Measurements from ENCODE around the gene LSAMP. TPM values are rescaled to one million over a fixed set of nuclear protein-coding genes. Genes with fewer than 3 reads are reported as not detected.

Gene LSAMP
- total RNA-seq, 1 donor: 1.3 TPM

DNA sequence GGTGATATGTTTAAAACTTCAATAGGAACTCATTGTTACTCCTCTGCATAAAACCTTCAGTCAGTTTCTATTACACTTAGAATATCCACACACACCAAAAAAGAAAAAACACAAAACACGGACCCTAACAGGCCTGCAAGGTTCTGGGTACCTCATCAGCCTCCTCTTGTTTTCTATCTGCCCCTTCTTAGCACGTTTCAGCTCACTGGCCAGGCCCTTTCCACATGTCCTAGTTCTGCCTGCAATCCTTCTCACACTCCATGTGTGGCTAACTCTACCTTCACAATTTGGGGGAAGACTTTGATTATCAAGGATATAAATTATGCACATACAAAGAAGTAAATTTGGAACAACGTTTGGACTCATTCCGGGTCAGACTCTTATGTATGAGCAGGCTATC, 376.3 kb downstream of the LSAMP start:
- TF ChIP-seq, protein P1, sequence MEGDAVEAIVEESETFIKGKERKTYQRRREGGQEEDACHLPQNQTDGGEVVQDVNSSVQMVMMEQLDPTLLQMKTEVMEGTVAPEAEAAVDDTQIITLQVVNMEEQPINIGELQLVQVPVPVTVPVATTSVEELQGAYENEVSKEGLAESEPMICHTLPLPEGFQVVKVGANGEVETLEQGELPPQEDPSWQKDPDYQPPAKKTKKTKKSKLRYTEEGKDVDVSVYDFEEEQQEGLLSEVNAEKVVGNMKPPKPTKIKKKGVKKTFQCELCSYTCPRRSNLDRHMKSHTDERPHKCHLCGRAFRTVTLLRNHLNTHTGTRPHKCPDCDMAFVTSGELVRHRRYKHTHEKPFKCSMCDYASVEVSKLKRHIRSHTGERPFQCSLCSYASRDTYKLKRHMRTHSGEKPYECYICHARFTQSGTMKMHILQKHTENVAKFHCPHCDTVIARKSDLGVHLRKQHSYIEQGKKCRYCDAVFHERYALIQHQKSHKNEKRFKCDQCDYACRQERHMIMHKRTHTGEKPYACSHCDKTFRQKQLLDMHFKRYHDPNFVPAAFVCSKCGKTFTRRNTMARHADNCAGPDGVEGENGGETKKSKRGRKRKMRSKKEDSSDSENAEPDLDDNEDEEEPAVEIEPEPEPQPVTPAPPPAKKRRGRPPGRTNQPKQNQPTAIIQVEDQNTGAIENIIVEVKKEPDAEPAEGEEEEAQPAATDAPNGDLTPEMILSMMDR (IDR thresholded peaks at IDR 0.05; ENCODE audit: insufficient read depth, low read depth, low read length): no peak
- no peak for DNase-seq (ENCODE audit: low read depth)
- H3K4me3 ChIP-seq (ENCODE audit: low read depth, low read length): no peak overlapping the region

DNA sequence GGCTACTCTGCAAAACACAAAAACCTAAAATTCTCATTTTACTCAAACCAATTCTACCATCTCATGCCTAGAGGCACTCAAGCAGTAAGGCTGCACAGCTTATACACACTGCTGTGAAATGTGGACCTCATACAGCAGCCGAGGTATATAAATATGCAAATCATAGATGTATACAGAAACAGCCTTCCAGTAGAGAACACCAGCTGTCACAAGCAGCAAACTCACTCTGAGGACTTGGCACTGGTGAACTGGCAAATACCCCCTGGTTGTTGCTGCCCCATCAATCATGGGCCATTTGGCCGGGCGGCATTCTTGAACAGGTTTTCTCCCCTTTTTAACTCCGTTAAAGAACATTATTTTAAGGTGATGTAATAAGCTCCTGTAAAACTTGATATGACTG, 378.0 kb downstream of the LSAMP start:
- TF ChIP-seq, protein P1 (IDR thresholded peaks at IDR 0.05; ENCODE audit: insufficient read depth, low read depth, low read length): no peak
- DNase-seq (ENCODE audit: low read depth): no peak
- H3K4me3 ChIP-seq (ENCODE audit: low read depth, low read length): no peak overlapping the region

DNA sequence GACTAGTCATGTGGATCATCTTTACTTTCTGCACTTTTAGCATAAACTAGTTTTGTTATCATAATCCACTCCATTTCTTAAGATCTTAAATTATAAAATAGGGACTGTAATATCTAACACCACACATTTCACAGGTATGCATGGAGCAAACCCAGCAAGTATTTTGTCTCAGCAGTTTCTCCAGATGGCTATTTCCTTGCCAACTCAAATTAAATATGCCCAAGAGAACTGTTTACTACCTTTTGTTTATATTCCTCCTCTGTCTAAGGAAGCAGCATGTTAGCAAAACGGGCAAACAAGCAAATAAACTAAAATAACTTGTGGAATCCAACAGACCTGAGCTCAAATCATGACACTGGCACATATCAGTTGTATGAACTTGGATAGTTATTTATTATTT, 379.8 kb downstream of the LSAMP start:
- DNase-seq (ENCODE audit: low read depth): no peak
- TF ChIP-seq, protein P1 (IDR thresholded peaks at IDR 0.05; ENCODE audit: insufficient read depth, low read depth, low read length): no peak
- H3K4me3 ChIP-seq (ENCODE audit: low read depth, low read length): no peak overlapping the region

DNA sequence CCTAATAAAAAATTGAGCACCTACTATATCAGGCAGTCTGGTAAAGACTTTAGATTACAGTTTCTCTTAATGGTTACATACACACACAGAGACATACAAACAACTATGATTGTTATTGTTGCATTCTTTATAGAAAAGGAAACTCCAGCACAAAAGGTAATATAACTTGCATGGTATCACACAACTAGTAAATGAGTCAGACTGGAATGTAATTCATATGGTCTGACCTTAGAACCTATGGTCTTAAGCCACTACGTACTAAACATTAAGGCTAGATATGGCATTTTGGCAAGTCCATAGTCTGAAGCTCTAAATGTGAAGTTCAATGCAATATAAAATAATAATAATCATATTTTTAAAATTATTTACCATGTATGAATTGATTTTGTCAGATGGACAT, 380.6 kb downstream of the LSAMP start:
- no peak for DNase-seq (ENCODE audit: low read depth)
- TF ChIP-seq, protein P1 (IDR thresholded peaks at IDR 0.05; ENCODE audit: insufficient read depth, low read depth, low read length): no peak
- no peak overlapping the region for H3K4me3 ChIP-seq (ENCODE audit: low read depth, low read length)

GRCh38 chr3:116059421-116060096, 385.7 kb downstream of the LSAMP start:
- no peak overlapping the region for H3K4me3 ChIP-seq (ENCODE audit: low read depth, low read length)
- TF ChIP-seq, protein P1 (IDR thresholded peaks at IDR 0.05; ENCODE audit: insufficient read depth, low read depth, low read length): no peak
- peak; percentile 28 for DNase-seq (ENCODE audit: low read depth)

- H3K4me3 ChIP-seq (ENCODE audit: low read depth, low read length): no peak overlapping the region
- TF ChIP-seq, protein P1 (IDR thresholded peaks at IDR 0.05; ENCODE audit: insufficient read depth, low read depth, low read length): no peak
- no peak for DNase-seq (ENCODE audit: low read depth)
Measured at GRCh38 chr3:116058844-116059243, 386.4 kb downstream of the LSAMP start.

All from fibroblast of villous mesenchyme (primary cell).